Heart right ventricle (tissue), 16 donors: Measurements from ENCODE around the gene ZNF185. TPM values are rescaled to one million over a fixed set of nuclear protein-coding genes. Genes with fewer than 3 reads are reported as not detected.

Experiments used
- ATAC-seq, 8 donors: fragments of 200-7000 bp; cut with Tn5 transposase; one replicate each; pipeline ENCODE4 v1.9.1; 2020; ENCODE audit warnings: mild to moderate bottlenecking in 8 of 8, moderate library complexity in 8 of 8, moderate number of reproducible peaks in 1 of 8
- DNase-seq, 2 donors: peaks; one replicate each; pipeline ENCODE4 v3.0.0-alpha.2; 2020
- H3K27ac ChIP-seq, 10 donors: fragments of 200-600 bp; sonication (generic) in 2 of 10; one replicate each; pipeline versions ENCODE4 v1.5.0 to v1.8.0; 2020 to 2022; ENCODE audit warnings: mild to moderate bottlenecking in 3 of 10
- H3K27me3 ChIP-seq, 7 donors: fragments of 200-600 bp; one replicate each; pipeline ENCODE4 v1.8.0; 2021 to 2022; ENCODE audit warnings: mild to moderate bottlenecking in 2 of 7
- H3K36me3 ChIP-seq, 9 donors: fragments of 200-600 bp; sonication (generic) in 1 of 9; one replicate each; pipeline versions ENCODE4 v1.5.0 to v1.8.0; 2020 to 2022; ENCODE audit warnings: mild to moderate bottlenecking in 2 of 9
- H3K4me1 ChIP-seq, 9 donors: fragments of 200-600 bp; sonication (generic) in 1 of 9; one replicate each; pipeline versions ENCODE4 v1.5.0 to v1.8.0; 2020 to 2022; ENCODE audit warnings: mild to moderate bottlenecking in 4 of 9
- H3K4me3 ChIP-seq, 10 donors: fragments of 200-600 bp; sonication (generic) in 2 of 10; one replicate each; pipeline versions ENCODE4 v1.5.0 to v1.8.0; 2020 to 2022; ENCODE audit warnings: mild to moderate bottlenecking in 7 of 10, moderate library complexity in 2 of 10
- H3K9me3 ChIP-seq, 11 donors: fragments of 200-600 bp in 10 of 11; sonication (generic) in 2 of 11; one replicate each; pipeline versions ENCODE4 v1.5.0 to v1.8.0; 2013 to 2022; ENCODE audit warnings: mild to moderate bottlenecking in 2 of 11, control low read depth in 1 of 11, moderate library complexity in 1 of 11
- CTCF ChIP-seq, 9 donors: fragments of 200-600 bp; sonication (generic) in 2 of 9; IDR thresholded peaks; one replicate each; pipeline versions ENCODE4 v1.5.0 to v1.8.0; 2021 to 2022; ENCODE audit warnings: antibody characterized with exemption in 9 of 9, mild to moderate bottlenecking in 5 of 9, moderate library complexity in 1 of 9
- WGBS, 2 donors: extraction: QIAGEN DNeasy Blood & Tissue Kit; methylation state at CpG; one replicate each; pipeline ENCODE4 v1.1.7; 2013; ENCODE audit warnings: inconsistent platforms in 1 of 2; 5-methylcytosine and 5-hydroxymethylcytosine counted together
- intact Hi-C, 10 donors: fragments of 100-400 bp; cut with DNase I; formaldehyde crosslinking; loops; one replicate each; pipeline versions ENCODE4 v1.11.1 to v1.14.2; 2022
- polyA plus RNA-seq, 2 donors: library from polyadenylated mRNA; stranded (reverse); fragments of 200-250 nt; gene quantifications; one replicate each; pipeline ENCODE4 v1.2.3, GENCODE V29; 2013
- total RNA-seq, 10 donors: library from RNA; stranded (reverse); fragmentation: NEBNext Ultra II Directional in 3 of 10; extraction: Animal tissue kit (Norgen Biotek cat#: 25700) in 3 of 10; gene quantifications; one replicate each; pipeline versions ENCODE4 v1.2.1 to v1.2.4, GENCODE V29; 2021 to 2023
- donor health status: Arrhythmogenic right ventricular cardiomyopathy.
- donor health status: ischemic (EF 13 %, LVEDD 7.1; RV severe dilation, severe dysfunction).
- donor health status: healthy with polysubstance abuse.
- donor health status: DM: no; HTN: yes; CAD: no.
- donor health status: DM: no; HTN: no; CAD: no.
- donor health status: ischemic (EF 25% LVEDD 6.9; RV normal size, moderate dysfunction).
- donor health status: ischemic (EF 25% LVEDD 5.7; RV mildly dilated, moderate dysfunction).
- donor health status: healthy.
- donor health status: DM: yes; HTN: yes; CAD: no.
- donor health status: Ischemic cardiomyopathy.
- donor health status: ischemic (EF 35%, LVEDD 5.7; RV mildly dilated, moderate dysfunction).
- donor health status: nonischemic (EF 11% LVEDD 7.7; RV severe dilation, severe dysfunction).
- donor health status: DM: yes; HTN: yes; CAD: no.
- donor health status: PGD.
- donor health status: ischemic (EF 29% LVEDD 5.4; RV normal size, mild dysfunction).
- donor health status: nonischemic (EF 23%, LVEDD 6.1; RV moderate dilation, normal function).

Gene ZNF185
- total and polyA plus RNA-seq, 12 donors = 0.51 to 4.5 (median 1.4) TPM

GRCh38 chrX:152861116-152861515, 36.8 kb upstream of the ZNF185 start:
- Histone ChIP-seq H3K27ac (no peak overlapping the region), H3K36me3 (peaks cover 0 to 66% (median 0%) of the 10 kb centered on the region in 9 donors), H3K9me3 (no peaks in the 10 kb centered on the region), H3K27me3 (peaks cover 0 to 4% (median 0%) of the 10 kb centered on the region in 7 donors), H3K4me1 (no peaks in the 10 kb centered on the region), H3K4me3 (no peak overlapping the region)
- WGBS, 2 donors = 84 to 88% methylated on average over 3 of the region's 3 CpGs
- TF ChIP-seq CTCF (IDR thresholded peaks at IDR 0.05) = no peak
- intact Hi-C loops = no loop called here
- DNase-seq = no peak
- ATAC-seq = no peak

GRCh38 chrX:152861826-152862225, 36.0 kb upstream of the ZNF185 start:
- intact Hi-C loops = no loop called here
- H3K9me3 ChIP-seq = no peaks in the 10 kb centered on the region
- DNase-seq (no peak), ATAC-seq (no peak)
- H3K36me3 ChIP-seq = peaks cover 0 to 65% (median 0%) of the 10 kb centered on the region in 9 donors
- no peak overlapping the region for H3K27ac ChIP-seq
- H3K4me3 ChIP-seq = no peak overlapping the region
- TF ChIP-seq CTCF (IDR thresholded peaks at IDR 0.05) = no peak
- H3K4me1 ChIP-seq = no peaks in the 10 kb centered on the region
- no peaks in the 10 kb centered on the region for H3K27me3 ChIP-seq
- WGBS, 2 donors = 90 to 93% methylated on average over 6 of the region's 6 CpGs

GRCh38 chrX:152865232-152865920, 32.5 kb upstream of the ZNF185 start:
- intact Hi-C loops = no loop called here
- no peak overlapping the region for H3K27ac ChIP-seq
- peaks cover 0 to 76% (median 4%) of the 10 kb centered on the region in 9 donors for H3K36me3 ChIP-seq
- no peak for TF ChIP-seq CTCF (IDR thresholded peaks at IDR 0.05)
- ATAC-seq = peak in 2 of 8 donors; percentile 36 to 37
- DNase-seq = no peak
- H3K9me3 ChIP-seq = no peaks in the 10 kb centered on the region
- no peaks in the 10 kb centered on the region for H3K27me3 ChIP-seq
- WGBS, 2 donors = 78 to 87% methylated on average over 16 to 17 of the region's 17 CpGs
- no peak overlapping the region for H3K4me3 ChIP-seq
- no peaks in the 10 kb centered on the region for H3K4me1 ChIP-seq

DNA sequence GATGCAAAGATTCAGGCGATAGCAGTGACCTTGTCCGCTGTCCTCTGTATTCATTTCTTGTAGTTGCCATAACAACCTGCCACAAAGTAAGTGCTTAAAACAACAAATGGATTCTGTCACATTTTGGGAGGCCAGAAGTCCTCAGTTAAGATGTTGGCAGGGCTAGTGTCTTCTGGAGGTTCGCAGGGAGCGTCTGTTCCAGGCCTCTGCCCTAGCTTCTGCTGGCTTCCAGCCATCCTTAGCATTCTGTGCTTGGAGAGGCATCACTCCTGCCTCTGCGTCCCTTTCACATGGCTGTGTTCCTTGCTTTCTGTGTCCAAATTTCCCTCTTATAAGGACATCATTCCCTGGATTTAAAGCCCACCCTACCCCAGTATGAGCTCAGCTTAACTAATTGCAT, 31.5 kb upstream of the ZNF185 start:
- Histone ChIP-seq H3K36me3 (peaks cover 0 to 77% (median 4%) of the 10 kb centered on the region in 9 donors), H3K4me3 (no peak overlapping the region), H3K4me1 (no peaks in the 10 kb centered on the region), H3K9me3 (no peaks in the 10 kb centered on the region), H3K27ac (no peak overlapping the region), H3K27me3 (no peaks in the 10 kb centered on the region)
- intact Hi-C loops = no loop called here
- ATAC-seq (no peak), DNase-seq (no peak)
- WGBS, 2 donors = 83 to 89% methylated on average over 5 of the region's 5 CpGs
- TF ChIP-seq CTCF (IDR thresholded peaks at IDR 0.05) = no peak
